Nephron (organoid): Measurements from ENCODE around the gene ITIH4.

Experiments used
- H3K27ac Mint-ChIP-seq, 3 experiments: 2 replicates each; pipeline ENCODE4 v1.8.0; 2020; ENCODE audit warnings: mixed read lengths in 3 of 3, mild to moderate bottlenecking in 2 of 3, moderate library complexity in 1 of 3
- H3K27me3 Mint-ChIP-seq: 2 replicates; pipeline ENCODE4 v1.8.0; 2021; ENCODE audit warnings: low read depth, mild to moderate bottlenecking, moderate library complexity, mixed read lengths
- H3K36me3 Mint-ChIP-seq: 2 replicates; pipeline ENCODE4 v1.8.0; 2020; ENCODE audit warnings: low read depth, mixed read lengths
- H3K4me1 Mint-ChIP-seq: 2 replicates; pipeline ENCODE4 v1.8.0; 2020; ENCODE audit warnings: mixed read lengths
- H3K4me3 Mint-ChIP-seq, 3 experiments: 2 replicates each; pipeline ENCODE4 v1.8.0; 2020; ENCODE audit warnings: mild to moderate bottlenecking in 3 of 3, mixed read lengths in 3 of 3, moderate library complexity in 2 of 3
- H3K9me3 Mint-ChIP-seq: 2 replicates; pipeline ENCODE4 v1.8.0; 2020; ENCODE audit warnings: mixed read lengths
- TF ChIP-seq, protein P1 (sequence below), 3 experiments: fragments of 200-600 bp; sonication (generic); IDR thresholded peaks; one replicate each; pipeline ENCODE4 v1.5.0; 2021; ENCODE audit warnings: antibody characterized with exemption in 3 of 3; ENCODE audit not compliant: unreplicated experiment in 3 of 3

Gene ITIH4

DNA sequence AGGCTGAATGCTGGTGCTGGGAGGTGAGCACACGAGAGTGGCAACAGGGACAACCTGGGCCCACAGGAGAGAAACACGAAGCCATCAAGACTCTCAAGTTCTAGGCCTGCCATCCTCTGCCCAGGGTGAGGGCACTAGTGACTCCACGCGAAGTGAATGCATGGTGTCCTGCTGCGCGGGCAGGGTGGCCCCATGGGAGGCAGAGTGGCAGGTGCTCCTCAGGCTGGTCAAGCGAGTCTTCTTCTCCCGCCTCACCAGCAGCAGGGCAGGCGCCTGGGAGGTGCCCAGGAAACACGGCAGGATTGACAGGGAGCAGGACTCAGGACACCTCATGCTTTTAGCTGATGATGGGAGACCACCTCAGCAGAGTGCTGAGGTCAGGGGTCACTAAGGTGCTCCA is 40.0 kb upstream of the ITIH4 start:
- Mint-ChIP-seq H3K27me3 (no peaks in the 10 kb centered on the region), H3K9me3 (peaks cover 7% of the 10 kb centered on the region), H3K4me1 (peaks cover 6% of the 10 kb centered on the region), H3K27ac (no peak overlapping the region), H3K4me3 (no peak overlapping the region), H3K36me3 (peaks cover 7% of the 10 kb centered on the region)
- TF ChIP-seq, protein P1, sequence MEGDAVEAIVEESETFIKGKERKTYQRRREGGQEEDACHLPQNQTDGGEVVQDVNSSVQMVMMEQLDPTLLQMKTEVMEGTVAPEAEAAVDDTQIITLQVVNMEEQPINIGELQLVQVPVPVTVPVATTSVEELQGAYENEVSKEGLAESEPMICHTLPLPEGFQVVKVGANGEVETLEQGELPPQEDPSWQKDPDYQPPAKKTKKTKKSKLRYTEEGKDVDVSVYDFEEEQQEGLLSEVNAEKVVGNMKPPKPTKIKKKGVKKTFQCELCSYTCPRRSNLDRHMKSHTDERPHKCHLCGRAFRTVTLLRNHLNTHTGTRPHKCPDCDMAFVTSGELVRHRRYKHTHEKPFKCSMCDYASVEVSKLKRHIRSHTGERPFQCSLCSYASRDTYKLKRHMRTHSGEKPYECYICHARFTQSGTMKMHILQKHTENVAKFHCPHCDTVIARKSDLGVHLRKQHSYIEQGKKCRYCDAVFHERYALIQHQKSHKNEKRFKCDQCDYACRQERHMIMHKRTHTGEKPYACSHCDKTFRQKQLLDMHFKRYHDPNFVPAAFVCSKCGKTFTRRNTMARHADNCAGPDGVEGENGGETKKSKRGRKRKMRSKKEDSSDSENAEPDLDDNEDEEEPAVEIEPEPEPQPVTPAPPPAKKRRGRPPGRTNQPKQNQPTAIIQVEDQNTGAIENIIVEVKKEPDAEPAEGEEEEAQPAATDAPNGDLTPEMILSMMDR (IDR thresholded peaks at IDR 0.05; ENCODE audit: unreplicated experiment in 3 of 3), result no peak

DNA sequence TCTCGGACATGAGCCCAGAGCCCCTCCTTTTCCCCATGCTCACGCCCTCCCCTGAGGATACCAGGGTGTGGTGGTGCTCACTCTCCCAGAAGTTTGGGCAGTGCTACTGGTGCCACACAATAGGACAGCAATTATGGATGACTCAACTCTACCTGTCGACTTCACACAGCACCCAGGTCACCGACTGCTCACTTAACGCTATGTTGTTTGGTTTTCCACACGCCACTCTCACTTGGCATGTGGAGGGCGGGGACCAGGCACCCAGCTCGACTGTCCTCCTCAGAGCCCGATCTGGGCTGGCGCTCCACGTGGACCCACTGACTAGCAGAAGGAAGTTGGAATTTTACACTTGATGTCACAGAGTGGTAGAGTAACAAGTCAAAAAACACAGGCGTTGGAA is 36.0 kb upstream of the ITIH4 start:
- H3K9me3 Mint-ChIP-seq, result peaks cover 24% of the 10 kb centered on the region
- H3K27me3 Mint-ChIP-seq, result peaks cover 3% of the 10 kb centered on the region
- H3K4me1 Mint-ChIP-seq, result no peaks in the 10 kb centered on the region
- no peak overlapping the region for H3K27ac Mint-ChIP-seq
- TF ChIP-seq, protein P1 (IDR thresholded peaks at IDR 0.05; ENCODE audit: unreplicated experiment in 3 of 3), result no peak
- no peak overlapping the region for H3K4me3 Mint-ChIP-seq
- H3K36me3 Mint-ChIP-seq, result peaks cover 24% of the 10 kb centered on the region

DNA sequence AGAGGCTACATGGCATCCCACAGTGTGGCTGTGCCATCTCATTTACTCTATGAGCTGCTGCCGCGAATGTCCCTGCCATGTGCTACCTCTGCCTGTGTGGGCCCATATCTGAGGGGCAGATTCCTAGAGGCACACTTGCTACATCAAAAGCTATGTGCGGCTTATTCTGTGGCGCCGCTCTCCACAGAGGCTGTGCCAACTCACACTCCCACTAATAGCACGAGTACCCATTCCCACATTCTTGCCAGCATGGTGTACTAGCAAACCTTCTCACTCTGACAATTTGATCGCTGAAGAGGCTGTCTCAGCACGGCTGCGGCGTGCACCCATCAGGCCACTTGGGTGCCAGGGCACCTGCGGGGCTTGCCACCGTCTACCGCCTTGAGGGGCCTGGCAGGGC is 35.5 kb upstream of the ITIH4 start:
- Mint-ChIP-seq H3K27me3 (peaks cover 3% of the 10 kb centered on the region), H3K9me3 (peaks cover 24% of the 10 kb centered on the region), H3K36me3 (peaks cover 24% of the 10 kb centered on the region), H3K27ac (no peak overlapping the region), H3K4me1 (no peaks in the 10 kb centered on the region), H3K4me3 (no peak overlapping the region)
- TF ChIP-seq, protein P1 (IDR thresholded peaks at IDR 0.05; ENCODE audit: unreplicated experiment in 3 of 3), result no peak

DNA sequence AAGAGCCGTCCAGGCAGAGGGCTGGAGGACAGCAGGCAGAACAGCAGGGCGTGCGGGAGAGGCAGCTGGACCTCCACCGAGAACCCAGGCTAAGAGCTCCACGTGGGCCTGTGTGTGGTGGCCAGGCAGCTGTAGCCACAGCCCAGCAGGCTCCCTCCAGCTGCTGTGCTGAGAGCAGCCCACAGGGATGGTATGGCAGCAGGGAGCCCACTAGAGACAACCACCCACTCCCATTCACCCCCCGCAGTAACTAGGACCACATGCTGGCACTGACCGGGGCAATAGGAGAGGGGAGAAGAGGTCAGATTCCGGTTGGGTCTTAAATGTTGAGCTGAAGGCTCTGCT is 29.9 kb upstream of the ITIH4 start:
- TF ChIP-seq, protein P1 (IDR thresholded peaks at IDR 0.05; ENCODE audit: unreplicated experiment in 3 of 3), result no peak
- Mint-ChIP-seq H3K9me3 (peaks cover 15% of the 10 kb centered on the region), H3K36me3 (peaks cover 25% of the 10 kb centered on the region), H3K27me3 (peaks cover 3% of the 10 kb centered on the region), H3K27ac (no peak overlapping the region), H3K4me3 (no peak overlapping the region), H3K4me1 (no peaks in the 10 kb centered on the region)

DNA sequence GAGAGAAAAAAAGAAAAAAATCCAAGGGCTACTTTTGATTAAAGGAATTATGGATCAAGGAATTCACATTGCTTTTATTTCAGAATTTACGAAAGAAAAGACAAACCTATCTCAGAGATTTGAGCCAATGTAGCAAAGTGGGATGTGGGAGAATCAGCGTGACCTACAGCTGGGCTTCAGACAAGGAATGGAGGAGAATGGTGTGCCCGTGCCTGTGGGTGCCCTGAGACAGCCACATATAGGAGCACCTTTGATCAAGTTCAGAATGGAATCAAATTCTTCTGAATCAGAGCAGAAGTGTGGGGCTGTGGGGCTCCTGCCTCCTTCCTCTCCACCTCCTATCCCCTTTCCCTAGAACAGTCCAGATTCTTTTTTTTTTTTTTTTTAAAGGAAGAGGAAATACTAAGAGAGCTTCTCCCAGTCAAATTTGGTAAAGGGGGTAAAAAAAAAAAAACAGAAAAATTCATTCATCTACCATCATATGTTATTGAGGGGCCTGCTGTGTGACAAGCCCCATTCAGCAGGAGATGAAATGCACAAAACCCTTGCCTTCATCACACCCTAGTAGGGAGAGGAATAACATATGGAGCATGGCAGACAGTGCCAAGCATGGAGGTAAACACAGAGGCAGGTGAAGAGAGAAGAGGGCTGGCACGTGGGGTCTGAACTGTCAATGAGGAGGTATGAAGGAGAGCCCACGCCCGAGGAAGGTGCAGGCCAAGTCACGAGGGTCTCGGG is 29.4 kb upstream of the ITIH4 start:
- Mint-ChIP-seq H3K27ac (no peak overlapping the region), H3K4me1 (no peaks in the 10 kb centered on the region), H3K4me3 (no peak overlapping the region), H3K9me3 (peaks cover 12% of the 10 kb centered on the region), H3K36me3 (peaks cover 21% of the 10 kb centered on the region), H3K27me3 (peaks cover 3% of the 10 kb centered on the region)
- TF ChIP-seq, protein P1 (IDR thresholded peaks at IDR 0.05; ENCODE audit: unreplicated experiment in 3 of 3), result no peak

DNA sequence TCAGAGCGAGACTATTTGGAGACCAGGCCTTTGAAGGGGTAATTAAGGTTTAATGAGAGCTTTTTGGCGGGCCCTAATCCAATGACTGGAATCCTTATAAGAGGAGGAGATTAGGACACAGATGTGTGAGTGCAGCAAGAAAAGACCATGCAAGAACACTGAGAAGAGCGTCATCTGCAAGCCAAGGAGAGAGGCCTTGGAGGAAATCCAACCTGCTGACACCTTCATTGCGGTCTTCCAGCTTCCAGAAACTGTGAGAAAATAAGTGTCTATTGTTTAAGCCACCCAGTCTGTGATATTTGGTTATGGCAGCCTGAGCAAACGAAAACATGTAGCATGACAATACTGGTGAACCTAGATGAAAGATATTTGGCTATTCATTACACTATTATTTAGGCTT is 27.4 kb upstream of the ITIH4 start:
- peaks cover 12% of the 10 kb centered on the region for H3K36me3 Mint-ChIP-seq
- H3K4me3 Mint-ChIP-seq, result no peak overlapping the region
- no peak overlapping the region for H3K27ac Mint-ChIP-seq
- H3K9me3 Mint-ChIP-seq, result peaks cover 3% of the 10 kb centered on the region
- TF ChIP-seq, protein P1 (IDR thresholded peaks at IDR 0.05; ENCODE audit: unreplicated experiment in 3 of 3), result no peak
- H3K27me3 Mint-ChIP-seq, result no peaks in the 10 kb centered on the region
- no peaks in the 10 kb centered on the region for H3K4me1 Mint-ChIP-seq
